HepG2 (cell line): Measurements from ENCODE around the gene CTNNA2. TPM values are rescaled to one million over a fixed set of nuclear protein-coding genes. Genes with fewer than 3 reads are reported as not detected.

Experiments used
- KDM6A ChIP-seq: IDR thresholded peaks from 2 replicates; pipeline ENCODE4 v1.6.1; 2016; ENCODE audit warnings: low read depth
- RERE ChIP-seq: IDR thresholded peaks from 2 replicates; pipeline ENCODE4 v1.6.1; 2016; ENCODE audit warnings: low read depth, missing genetic modification reagents, missing compliant biosample characterization
- REST ChIP-seq, 2 experiments: IDR thresholded peaks; 2 replicates each; pipeline ENCODE4 v1.6.1; 2011 to 2012; ENCODE audit warnings: low read length in 2 of 2, borderline replicate concordance in 1 of 2, low read depth in 1 of 2, mild to moderate bottlenecking in 1 of 2, moderate library complexity in 1 of 2
- TBP ChIP-seq: sonication (generic); formaldehyde crosslinking; IDR thresholded peaks from 2 replicates; pipeline ENCODE4 v1.5.0; 2020; ENCODE audit warnings: missing genetic modification reagents
- ZSCAN25 ChIP-seq: sonication (generic); formaldehyde crosslinking; IDR thresholded peaks from 2 replicates; pipeline ENCODE4 v1.8.0; 2022; ENCODE audit warnings: mild to moderate bottlenecking, missing genetic modification reagents
- polyA plus RNA-seq, 8 experiments: library from polyadenylated mRNA; depleted of rRNA in 3 of 8; stranded (reverse) in 7 of 8; unstranded in 1 of 8; fragments of >200 nt; fragmentation: Illumina TruSeq in 4 of 8; extraction: Trizol in 4 of 8; gene quantifications; 2 replicates each; pipeline versions ENCODE4 v1.2.1 to v1.2.3, GENCODE V29; 2011 to 2016; ENCODE audit warnings: low read depth in 4 of 8, missing spikeins in 1 of 8, mixed read lengths in 1 of 8; ENCODE audit not compliant: insufficient read depth in 1 of 8
- total RNA-seq, 5 experiments: library from RNA; depleted of rRNA; stranded (reverse); fragments of >200 nt; fragmentation: Illumina TruSeq; extraction: Trizol; gene quantifications; 2 replicates each; pipeline ENCODE4 v1.2.3, GENCODE V29; 2016; ENCODE audit warnings: low read depth in 1 of 5

Gene CTNNA2
- total and polyA plus RNA-seq, 2 of the 13 experiments (the other 11 are each of a cell fraction or from before 2014, with no cell fraction given), result not detected

GRCh38 chr2:80019571-80020460 is 507.0 kb downstream of the CTNNA2 start (continued):
- TF ChIP-seq REST (IDR thresholded peaks at IDR 0.05; ENCODE audit: borderline replicate concordance in 1 of 2, low read depth in 1 of 2, low read length in 2 of 2), result no peak
- TF ChIP-seq RERE (CRISPR knock-in tag), result no peak
- TF ChIP-seq ZSCAN25 (CRISPR knock-in tag), result no peak
- TF ChIP-seq TBP (CRISPR knock-in tag), result no peak
- no peak for TF ChIP-seq KDM6A (CRISPR knock-in tag)
